ENCODE data around the gene HECTD4. TPM values are rescaled to one million over a fixed set of nuclear protein-coding genes. Genes with fewer than 3 reads are reported as not detected.
"Not testable (repeated sequence)": the region's sequence is repeated elsewhere in the genome, so short reads cannot be mapped to it uniquely, and the experiment has no call there.

Gene HECTD4
- total and polyA plus RNA-seq, 9 of the 15 experiments (the other 6 are each of a cell fraction or from before 2014, with no cell fraction given): 3.5 to 33.3 (median 13.5) TPM

- no TSS peak for BruUV-seq (replicated peaks)
- Histone ChIP-seq H3K27me3 (ENCODE audit: control insufficient read depth in 2 of 2, insufficient read depth in 2 of 2, low read length in 2 of 2) (no peaks in the 10 kb centered on the region), H3K9me3 (replicated peaks; ENCODE audit: control insufficient read depth, insufficient read depth, low read depth, low read length) (no peaks in the 10 kb centered on the region; the same call in 1 of the 2 replicates), H3K79me2 (ENCODE audit: control insufficient read depth, insufficient read depth, low read length) (no peaks in the 10 kb centered on the region), H3K36me3 (ENCODE audit: control insufficient read depth, insufficient read depth, low read length) (no peaks in the 10 kb centered on the region), H4K20me1 (replicated peaks; ENCODE audit: control insufficient read depth, insufficient read depth, low read length) (no peaks in the 10 kb centered on the region), H2AFZ (ENCODE audit: low read depth, low read length) (no peak overlapping the region), H3K27ac (ENCODE audit: extremely low read depth, low read depth, low read length) (no peak overlapping the region), H3K4me3 (no peak overlapping the region), H3K4me1 (replicated peaks in 1 of 2; ENCODE audit: control insufficient read depth in 2 of 2, insufficient read depth in 2 of 2, low read length in 2 of 2) (no peaks in the 10 kb centered on the region; a peak in 1 of 5 replicates), H3K9ac (ENCODE audit: insufficient read depth in 1 of 2, low read depth in 2 of 2, low read length in 2 of 2) (no peak overlapping the region), H3K9me1 (ENCODE audit: control insufficient read depth, insufficient read depth, low read length) (no peaks in the 10 kb centered on the region), H3K4me2 (ENCODE audit: insufficient read depth, low read length) (no peak overlapping the region)
- intact Hi-C loops (cut with micrococcal nuclease): no loop called here
- TF ChIP-seq ZBTB2 (IDR thresholded peaks at IDR 0.05) (no peak), NR4A1 (CRISPR knock-in tag; IDR thresholded peaks at IDR 0.05) (no peak), NR4A1 (tag; IDR thresholded peaks at IDR 0.05) (no peak), NCOA6 (IDR thresholded peaks at IDR 0.05) (no peak)
- POLR2A ChIA-PET: interaction anchor here (0.6 to 1.9 kb wide), 2 partner anchors 12 to 686 kb away, joined by 3 to 12 read pairs; no protein-coding TSS in a partner anchor
- no peak for ATAC-seq
- CTCF ChIA-PET (ENCODE audit: low intra/inter-chr PET ratio): no interaction called here
- 23% methylated on average over 1 of the region's 1 CpG for WGBS (ENCODE audit: insufficient coverage, low coverage, missing lambda C conversion rate)
- no peak for DNase-seq (ENCODE audit: extremely low read depth in 1 of 4, low spot score in 3 of 4)
- in situ Hi-C loops (cut with MboI): no loop called here
- no peak for FAIRE-seq
Measured at GRCh38 chr12:112393328-112393727, 11.1 kb upstream of the HECTD4 start.

GRCh38 chr12:112389922-112390654 lies 7.9 kb upstream of the HECTD4 start:
- H3K27ac ChIP-seq (ENCODE audit: extremely low read depth, low read depth, low read length); BruUV-seq (replicated peaks); CTCF ChIA-PET (ENCODE audit: low intra/inter-chr PET ratio); H3K27me3 ChIP-seq (ENCODE audit: control insufficient read depth in 2 of 2, insufficient read depth in 2 of 2, low read length in 2 of 2); H3K79me2 ChIP-seq (ENCODE audit: control insufficient read depth, insufficient read depth, low read length); H3K4me3 ChIP-seq; H3K4me2 ChIP-seq (ENCODE audit: insufficient read depth, low read length); H2AFZ ChIP-seq (ENCODE audit: low read depth, low read length); POLR2A ChIA-PET; H3K9me3 ChIP-seq (replicated peaks; ENCODE audit: control insufficient read depth, insufficient read depth, low read depth, low read length); FAIRE-seq; H3K36me3 ChIP-seq (ENCODE audit: control insufficient read depth, insufficient read depth, low read length); H4K20me1 ChIP-seq (replicated peaks; ENCODE audit: control insufficient read depth, insufficient read depth, low read length); DNase-seq (ENCODE audit: extremely low read depth in 1 of 4, low spot score in 3 of 4); H3K9ac ChIP-seq (ENCODE audit: insufficient read depth in 1 of 2, low read depth in 2 of 2, low read length in 2 of 2); ATAC-seq; H3K9me1 ChIP-seq (ENCODE audit: control insufficient read depth, insufficient read depth, low read length): not testable (repeated sequence)
- H3K4me1 ChIP-seq (replicated peaks in 1 of 2; ENCODE audit: control insufficient read depth in 2 of 2, insufficient read depth in 2 of 2, low read length in 2 of 2): peaks cover 12 to 14% of the 10 kb centered on the region in 2 experiments
- intact Hi-C loops (cut with micrococcal nuclease): loop anchor here (10.0 kb wide), 2 partner anchors 275 to 375 kb away; partner anchors contain the start of genes ERP29 and TMEM116
- in situ Hi-C loops (cut with MboI): loop anchor here (5.0 kb wide), 1 partner anchor 193 kb away; no protein-coding TSS in a partner anchor
- 10% methylated on average over 2 of the region's 4 CpGs for WGBS (ENCODE audit: insufficient coverage, low coverage, missing lambda C conversion rate)

Data from K562 (cell line).